Anterior cingulate cortex (tissue), 58 donors: ENCODE measurements around the gene ADGRF5.

ENCODE experiments used
- DNase-seq, 58 donors: peaks; one replicate each; lab custom pipeline; 2025; lab: John Stamatoyannopoulos, UW

The ADGRF5 gene

DNA sequence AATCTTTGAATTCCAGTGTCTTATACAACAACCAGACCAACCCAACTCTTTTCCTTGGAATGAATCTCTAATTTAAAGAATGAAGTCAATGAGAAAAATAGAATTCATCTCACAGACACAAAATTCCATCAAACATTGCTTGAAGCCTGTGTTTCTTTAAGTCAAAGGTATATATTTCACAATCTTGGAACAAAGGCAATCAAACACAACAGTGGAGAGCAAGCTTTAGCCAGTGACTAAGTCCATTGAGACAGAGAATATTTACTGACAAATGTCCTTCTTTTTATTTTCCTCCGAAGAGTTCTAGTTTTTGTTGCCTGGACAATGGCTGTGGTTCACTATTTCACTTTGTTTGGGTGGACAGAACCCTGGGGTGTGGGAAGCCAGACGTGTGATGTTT lies 92.8 kb downstream of the ADGRF5 start:
- no peak for DNase-seq

DNA sequence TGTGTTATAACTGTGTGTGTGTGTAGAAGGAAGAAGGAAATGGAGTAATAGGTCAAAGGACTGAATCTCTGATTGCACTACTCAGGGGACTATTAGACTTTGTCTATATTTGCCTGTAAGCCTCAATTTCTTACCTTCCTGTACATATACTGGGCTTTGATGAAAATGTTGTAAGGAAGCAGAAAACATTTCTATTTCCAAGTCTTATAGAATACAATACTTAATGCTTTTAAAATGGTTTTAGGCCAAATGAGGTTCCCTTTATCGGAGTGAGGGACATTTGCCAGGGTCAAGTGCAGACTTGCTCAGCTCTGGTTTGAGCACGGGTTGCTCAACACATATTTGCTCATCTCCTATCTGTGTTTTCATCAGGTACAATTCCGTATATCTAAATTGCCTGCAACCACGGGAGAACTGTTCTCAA lies 100.3 kb downstream of the ADGRF5 start:
- no peak for DNase-seq

DNA sequence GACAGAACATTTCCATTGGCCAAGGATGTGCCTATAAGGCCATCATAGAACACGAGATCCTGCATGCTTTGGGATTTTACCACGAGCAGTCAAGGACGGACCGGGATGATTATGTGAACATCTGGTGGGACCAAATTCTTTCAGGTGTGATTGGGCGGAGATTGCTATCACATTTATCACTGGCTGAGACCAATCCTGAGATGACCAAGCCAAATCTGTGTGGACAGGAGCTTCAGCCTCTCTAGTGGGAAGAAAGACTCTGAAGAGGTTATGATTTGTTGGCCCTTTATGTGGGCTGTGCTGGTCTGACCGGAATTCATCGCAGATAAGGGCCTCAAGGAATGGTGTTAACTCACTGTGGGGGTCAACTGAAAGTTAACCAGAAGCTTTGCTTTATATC lies 102.2 kb downstream of the ADGRF5 start:
- no peak for DNase-seq

DNA sequence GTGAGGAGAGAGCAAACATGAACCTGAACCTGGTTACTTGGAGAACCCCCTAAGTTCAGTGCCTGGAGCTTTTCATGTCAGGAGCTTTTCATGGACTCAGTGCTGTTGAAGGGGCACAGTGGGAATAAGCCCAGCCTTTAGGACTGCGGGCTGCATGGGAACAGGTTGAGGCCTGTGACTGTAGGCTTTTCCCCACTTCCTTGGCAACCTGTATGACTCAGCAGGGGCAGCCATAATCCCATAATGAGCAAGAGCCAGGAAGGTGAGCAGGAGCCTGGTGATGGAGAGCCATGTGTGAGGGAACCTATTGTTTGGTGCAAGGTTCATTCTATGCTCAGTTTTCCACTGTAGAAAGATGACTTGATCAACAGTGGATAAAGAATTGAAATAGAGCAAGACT lies 105.1 kb downstream of the ADGRF5 start:
- DNase-seq: no peak

DNA sequence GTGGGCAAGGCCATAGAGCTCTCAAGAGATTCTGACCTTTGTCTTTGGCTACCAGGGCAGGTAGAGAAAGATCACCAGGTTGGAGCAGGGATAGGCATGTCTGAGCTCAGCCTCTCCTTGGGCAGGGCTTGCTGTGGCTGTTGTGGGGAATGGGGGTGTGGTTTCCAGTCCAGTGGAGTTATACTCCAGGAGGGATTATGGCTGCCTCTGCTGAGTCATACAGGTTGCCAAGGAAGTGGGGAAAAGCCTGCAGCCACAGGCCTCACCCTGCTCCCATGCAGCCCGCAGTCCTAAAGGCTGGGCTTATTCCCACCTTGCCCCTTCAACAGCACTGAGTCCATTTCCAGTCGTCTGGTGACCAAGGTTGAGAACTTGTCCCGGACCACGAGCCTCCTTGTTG lies 106.6 kb downstream of the ADGRF5 start:
- DNase-seq: no peak

DNA sequence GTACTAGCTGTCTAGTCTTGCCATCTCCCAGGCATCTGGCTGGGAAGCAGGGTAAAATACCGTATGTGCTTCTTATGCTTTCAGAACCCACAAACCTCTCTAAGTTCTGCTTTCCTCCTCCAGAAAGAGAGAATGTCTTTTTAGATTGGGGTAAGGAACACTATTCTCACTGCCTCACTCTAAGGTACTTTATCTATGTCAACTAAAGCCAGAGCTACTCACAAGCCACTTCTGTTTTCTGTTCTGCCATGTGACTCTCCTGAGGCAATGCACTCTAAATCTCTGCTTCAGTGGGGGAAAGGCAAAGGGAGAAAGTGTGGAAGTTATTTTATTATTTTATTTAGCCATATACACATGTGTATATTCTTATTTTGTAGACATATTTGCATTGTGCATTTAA lies 112.9 kb downstream of the ADGRF5 start:
- DNase-seq: no peak
